LNCaP clone FGC (cell line): ENCODE data around the gene DOCK4.
"Not testable (repeated sequence)": the region's sequence is repeated elsewhere in the genome, so short reads cannot be mapped to it uniquely, and the experiment has no call there.

Source experiments
- DNase-seq: peaks from one replicate; pipeline ENCODE4 v3.0.0-alpha.2; 2011; ENCODE audit warnings: low read depth
- H3K4me3 ChIP-seq: 2 replicates; pipeline ENCODE4 v1.5.1; 2011; ENCODE audit warnings: mild to moderate bottlenecking, low read depth, low read length, control low read depth
- TF ChIP-seq, protein P1 (sequence below): IDR thresholded peaks from 2 replicates; pipeline ENCODE4 v1.5.1; 2012; ENCODE audit warnings: mild to moderate bottlenecking; ENCODE audit not compliant: control insufficient read depth, insufficient read depth; ENCODE audit errors: extremely low read depth

DOCK4 gene

DNA sequence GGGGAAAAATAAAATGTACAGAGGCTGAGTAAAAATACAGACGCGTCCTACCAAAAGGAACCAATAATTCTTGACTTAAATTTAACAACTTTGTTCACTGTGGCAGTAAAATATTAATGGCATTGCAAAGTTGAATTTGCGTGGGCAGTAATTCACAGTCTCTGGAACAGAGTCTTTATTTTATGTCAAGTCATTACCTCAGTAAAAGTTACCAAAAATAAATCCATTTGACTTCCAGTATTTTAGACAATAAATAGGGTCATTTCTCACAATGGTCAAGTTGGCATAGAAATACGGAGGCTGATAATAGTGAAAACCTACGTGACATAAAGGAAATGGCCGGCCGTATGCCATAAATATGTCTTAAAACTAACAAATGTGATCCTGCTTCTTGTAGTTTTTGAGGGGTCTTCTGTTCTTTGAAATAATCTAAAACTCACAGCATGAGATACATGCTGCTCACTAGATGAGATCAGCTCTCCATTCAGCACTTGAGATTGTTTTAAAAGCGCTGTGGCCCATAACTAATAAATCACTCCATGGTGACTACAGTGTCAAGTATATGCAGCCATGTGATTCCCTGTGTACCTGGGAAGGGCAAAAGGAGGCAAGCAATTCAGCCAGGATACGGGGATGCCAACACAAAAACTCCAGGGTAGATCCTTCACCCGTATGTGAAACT, 75.3 kb downstream of the DOCK4 start:
- no peak overlapping the region for H3K4me3 ChIP-seq
- DNase-seq, result no peak
- TF ChIP-seq, protein P1, sequence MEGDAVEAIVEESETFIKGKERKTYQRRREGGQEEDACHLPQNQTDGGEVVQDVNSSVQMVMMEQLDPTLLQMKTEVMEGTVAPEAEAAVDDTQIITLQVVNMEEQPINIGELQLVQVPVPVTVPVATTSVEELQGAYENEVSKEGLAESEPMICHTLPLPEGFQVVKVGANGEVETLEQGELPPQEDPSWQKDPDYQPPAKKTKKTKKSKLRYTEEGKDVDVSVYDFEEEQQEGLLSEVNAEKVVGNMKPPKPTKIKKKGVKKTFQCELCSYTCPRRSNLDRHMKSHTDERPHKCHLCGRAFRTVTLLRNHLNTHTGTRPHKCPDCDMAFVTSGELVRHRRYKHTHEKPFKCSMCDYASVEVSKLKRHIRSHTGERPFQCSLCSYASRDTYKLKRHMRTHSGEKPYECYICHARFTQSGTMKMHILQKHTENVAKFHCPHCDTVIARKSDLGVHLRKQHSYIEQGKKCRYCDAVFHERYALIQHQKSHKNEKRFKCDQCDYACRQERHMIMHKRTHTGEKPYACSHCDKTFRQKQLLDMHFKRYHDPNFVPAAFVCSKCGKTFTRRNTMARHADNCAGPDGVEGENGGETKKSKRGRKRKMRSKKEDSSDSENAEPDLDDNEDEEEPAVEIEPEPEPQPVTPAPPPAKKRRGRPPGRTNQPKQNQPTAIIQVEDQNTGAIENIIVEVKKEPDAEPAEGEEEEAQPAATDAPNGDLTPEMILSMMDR, result no peak

DNA sequence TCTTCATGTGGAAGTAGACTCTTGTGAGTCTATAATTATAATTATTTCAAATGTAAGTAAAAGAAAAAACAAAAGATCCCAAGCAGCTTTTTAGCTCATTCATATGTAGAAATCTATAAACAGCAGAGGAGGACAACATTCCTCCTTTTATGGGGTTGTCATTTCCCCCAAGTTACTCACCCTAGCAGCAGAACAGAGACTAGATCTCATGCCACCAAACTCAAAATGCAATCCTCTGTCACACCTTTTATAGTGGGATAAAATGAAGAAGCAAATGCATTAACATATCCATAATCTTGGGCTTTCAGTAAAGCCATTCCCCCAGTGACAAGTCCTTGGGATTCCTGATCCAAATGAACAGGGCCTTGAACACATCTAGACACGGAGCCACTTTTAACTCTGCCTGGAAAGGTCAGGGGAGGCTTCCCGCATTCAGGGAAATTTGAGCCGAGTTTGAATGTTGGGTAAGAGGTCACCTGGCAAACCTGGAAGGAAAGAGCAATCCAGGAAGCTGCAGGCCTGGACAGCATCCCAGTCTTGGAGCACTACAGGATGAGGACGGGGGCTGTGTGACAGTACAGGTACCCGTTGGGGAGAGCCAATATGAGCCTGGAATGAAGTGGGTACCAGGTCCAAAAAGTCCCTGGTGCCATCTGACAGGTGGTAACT, 76.4 kb downstream of the DOCK4 start:
- TF ChIP-seq, protein P1, result no peak
- DNase-seq, result peak; percentile 75
- H3K4me3 ChIP-seq, result no peak overlapping the region

DNA sequence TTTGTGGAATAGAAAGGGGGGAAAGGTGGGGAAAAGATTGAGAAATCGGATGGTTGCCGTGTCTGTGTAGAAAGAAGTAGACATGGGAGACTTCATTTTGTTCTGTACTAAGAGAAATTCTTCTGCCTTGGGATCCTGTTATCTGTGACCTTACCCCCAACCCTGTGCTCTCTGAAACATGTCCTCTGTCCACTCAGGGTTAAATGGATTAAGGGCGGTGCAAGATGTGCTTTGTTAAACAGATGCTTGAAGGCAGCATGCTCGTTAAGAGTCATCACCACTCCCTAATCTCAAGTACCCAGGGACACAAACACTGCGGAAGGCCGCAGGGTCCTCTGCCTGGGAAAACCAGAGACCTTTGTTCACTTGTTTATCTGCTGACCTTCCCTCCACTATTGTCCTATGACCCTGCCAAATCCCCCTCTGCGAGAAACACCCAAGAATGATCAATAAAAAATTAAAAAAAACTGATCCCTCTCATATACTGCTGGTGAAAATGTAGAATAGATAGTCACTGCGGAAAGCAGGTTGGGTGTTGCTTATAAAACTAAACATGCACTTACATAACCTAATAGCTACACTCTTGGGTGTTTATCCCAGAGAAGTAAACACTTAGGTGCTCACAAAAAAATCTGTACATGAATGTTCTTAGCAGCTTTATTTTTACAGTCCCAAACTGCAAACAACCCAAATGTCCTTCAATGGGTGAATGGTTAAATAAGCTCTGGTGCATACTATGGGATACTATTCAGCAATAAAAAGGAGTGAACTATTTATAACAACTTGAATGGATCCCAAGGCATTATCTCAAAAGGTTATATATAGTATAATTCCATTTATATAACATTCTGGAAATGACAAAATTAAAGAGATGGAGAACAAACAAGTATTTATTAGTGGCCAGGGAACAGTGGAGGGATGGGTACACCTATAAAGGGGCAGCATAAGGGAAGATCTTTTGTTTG, 77.5 kb downstream of the DOCK4 start:
- not testable (repeated sequence) for DNase-seq, H3K4me3 ChIP-seq

DNA sequence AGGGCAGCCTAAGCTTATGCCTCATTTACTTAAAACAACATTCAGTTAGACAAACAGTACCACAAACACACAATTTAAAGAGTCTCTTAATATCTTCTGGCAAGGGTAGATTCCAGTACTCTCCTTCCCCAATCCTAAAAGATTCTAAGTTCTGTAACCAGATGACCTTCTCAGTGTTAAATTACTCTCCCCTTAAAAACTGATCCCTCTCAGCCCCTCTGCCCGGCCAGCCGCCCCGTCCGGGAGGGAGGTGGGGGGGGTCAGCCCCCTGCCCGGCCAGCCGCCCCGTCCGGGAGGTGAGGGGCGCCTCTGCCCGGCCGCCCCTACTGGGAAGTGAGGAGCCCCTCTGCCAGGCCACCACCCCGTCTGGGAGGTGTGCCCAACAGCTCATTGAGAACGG, 78.2 kb downstream of the DOCK4 start:
- not testable (repeated sequence) for H3K4me3 ChIP-seq, DNase-seq

DNA sequence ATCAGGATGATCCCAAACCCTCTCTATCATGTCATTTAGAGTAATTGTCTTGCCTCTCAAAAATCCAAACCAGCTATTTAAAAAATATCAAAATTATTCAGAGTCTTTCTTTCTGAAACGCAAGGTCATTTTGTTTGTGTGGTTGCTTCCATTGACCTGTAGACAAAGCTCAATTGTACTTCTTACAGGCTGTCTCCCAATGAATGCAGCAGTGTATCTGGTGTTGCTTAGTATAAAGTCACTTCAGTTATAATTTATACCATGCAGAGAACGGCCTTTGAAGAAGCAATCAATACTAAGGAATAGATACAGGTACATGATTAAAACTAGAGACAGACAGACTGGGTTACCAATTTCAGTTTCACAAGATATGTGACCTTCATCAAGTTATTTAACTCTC, 80.9 kb downstream of the DOCK4 start:
- TF ChIP-seq, protein P1, result no peak
- no peak for DNase-seq
- H3K4me3 ChIP-seq, result no peak overlapping the region

DNA sequence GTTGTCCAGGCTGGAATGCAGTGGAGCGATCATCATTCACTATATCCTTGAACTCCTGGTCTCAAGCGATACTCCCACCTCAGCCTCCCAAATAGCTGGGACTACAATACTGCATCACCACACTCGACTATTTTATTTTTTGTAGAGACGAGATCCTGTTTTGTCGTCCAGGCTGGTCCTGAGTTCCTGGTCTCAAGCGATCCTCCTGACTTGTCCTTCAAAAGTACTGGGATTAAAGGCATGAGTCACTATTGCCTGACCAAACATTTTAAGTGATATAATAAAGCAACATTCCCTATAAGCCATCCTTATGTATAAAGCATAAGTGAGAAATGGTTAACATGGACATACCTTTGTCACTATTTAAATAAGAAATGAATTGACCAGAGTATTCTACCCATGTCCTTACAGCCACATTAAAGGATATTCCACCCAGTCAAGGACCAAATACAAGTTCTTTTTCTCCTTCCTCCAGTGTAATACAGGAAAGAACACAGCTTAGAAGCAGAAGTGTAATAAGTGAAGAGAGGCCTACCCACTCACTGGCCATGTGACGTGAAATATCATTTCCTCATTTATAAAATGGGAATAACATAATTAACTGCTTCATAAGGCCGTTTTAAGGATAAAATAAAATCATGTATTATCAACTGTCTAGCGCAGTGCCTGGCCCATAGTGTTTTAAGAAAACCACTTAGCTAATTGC, 82.0 kb downstream of the DOCK4 start:
- TF ChIP-seq, protein P1, result no peak
- no peak for DNase-seq

DNA sequence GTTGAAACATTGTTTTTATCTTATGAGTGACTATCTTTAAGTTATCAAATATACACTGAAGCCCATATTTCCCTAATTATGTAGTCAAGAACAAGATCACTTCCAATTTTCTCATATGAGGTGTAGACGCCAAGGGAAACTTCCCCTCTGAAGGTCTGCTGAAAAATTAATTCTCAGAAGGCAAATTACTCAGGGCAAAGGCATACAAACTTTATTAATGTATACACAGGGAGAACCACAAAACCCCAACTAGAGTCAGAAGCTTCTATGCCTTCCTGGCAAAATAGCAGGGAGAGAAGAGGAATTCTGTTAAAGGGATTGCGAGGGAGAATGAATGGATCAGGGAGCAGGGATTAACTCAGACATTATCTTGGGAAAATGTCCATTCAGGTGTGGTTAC, 83.4 kb downstream of the DOCK4 start:
- DNase-seq, result no peak

More for the DNA sequence above, 82.0 kb downstream of the DOCK4 start:
- H3K4me3 ChIP-seq, result no peak overlapping the region

More for the DNA sequence above, 83.4 kb downstream of the DOCK4 start:
- TF ChIP-seq, protein P1, result no peak
- no peak overlapping the region for H3K4me3 ChIP-seq
